ENCODE data around the gene DOK6.

The DOK6 gene

GRCh38 chr18:69697069-69697468 lies 296.4 kb downstream of the DOK6 start:
- H3K4me3 ChIP-seq (ENCODE audit: low read depth, low read length) = no peak overlapping the region
- TF ChIP-seq, protein P1, sequence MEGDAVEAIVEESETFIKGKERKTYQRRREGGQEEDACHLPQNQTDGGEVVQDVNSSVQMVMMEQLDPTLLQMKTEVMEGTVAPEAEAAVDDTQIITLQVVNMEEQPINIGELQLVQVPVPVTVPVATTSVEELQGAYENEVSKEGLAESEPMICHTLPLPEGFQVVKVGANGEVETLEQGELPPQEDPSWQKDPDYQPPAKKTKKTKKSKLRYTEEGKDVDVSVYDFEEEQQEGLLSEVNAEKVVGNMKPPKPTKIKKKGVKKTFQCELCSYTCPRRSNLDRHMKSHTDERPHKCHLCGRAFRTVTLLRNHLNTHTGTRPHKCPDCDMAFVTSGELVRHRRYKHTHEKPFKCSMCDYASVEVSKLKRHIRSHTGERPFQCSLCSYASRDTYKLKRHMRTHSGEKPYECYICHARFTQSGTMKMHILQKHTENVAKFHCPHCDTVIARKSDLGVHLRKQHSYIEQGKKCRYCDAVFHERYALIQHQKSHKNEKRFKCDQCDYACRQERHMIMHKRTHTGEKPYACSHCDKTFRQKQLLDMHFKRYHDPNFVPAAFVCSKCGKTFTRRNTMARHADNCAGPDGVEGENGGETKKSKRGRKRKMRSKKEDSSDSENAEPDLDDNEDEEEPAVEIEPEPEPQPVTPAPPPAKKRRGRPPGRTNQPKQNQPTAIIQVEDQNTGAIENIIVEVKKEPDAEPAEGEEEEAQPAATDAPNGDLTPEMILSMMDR (IDR thresholded peaks at IDR 0.05; ENCODE audit: borderline replicate concordance, insufficient read depth, low read depth, low read length) = no peak

DNA sequence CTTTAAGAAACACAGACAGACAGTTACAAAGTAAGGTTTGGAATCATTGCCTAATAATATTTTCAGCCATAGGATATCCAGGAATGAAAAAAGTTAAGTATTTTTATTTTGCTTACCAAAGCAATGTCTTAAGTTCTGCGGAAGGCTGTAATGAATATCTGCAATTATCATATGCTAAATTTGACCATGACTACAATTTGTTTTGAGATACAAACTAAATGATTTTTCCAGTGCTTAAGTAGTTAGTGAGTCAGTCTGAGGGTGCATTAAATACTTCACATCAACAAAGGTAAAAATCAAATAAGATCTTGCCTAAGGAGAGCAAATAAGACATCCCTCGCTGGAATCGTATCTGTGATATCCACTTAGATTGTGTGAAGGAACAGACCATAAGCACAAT lies 297.0 kb downstream of the DOK6 start:
- H3K4me3 ChIP-seq (ENCODE audit: low read depth, low read length) = no peak overlapping the region
- TF ChIP-seq, protein P1 (IDR thresholded peaks at IDR 0.05; ENCODE audit: borderline replicate concordance, insufficient read depth, low read depth, low read length) = no peak

DNA sequence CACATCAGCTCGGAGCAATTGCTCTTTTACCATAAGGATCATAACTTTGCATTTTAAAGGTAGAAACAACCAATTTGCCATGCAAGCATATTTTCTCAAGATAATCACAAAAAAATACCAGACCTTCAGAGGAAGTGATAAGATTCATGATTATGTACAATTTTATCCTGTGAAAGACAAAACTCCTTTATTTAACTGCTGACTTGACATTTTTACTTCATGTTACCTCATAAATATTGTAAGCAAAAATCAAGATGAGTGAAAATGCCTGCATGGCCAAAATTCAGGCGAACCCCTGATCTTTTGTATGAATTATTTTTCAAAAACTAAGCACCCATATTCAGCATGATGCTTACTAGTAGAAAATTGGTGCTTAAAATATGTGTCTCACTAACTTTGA lies 300.6 kb downstream of the DOK6 start:
- TF ChIP-seq, protein P1 (IDR thresholded peaks at IDR 0.05; ENCODE audit: borderline replicate concordance, insufficient read depth, low read depth, low read length) = no peak
- no peak overlapping the region for H3K4me3 ChIP-seq (ENCODE audit: low read depth, low read length)

GRCh38 chr18:69703461-69703860 lies 302.8 kb downstream of the DOK6 start:
- no peak overlapping the region for H3K4me3 ChIP-seq (ENCODE audit: low read depth, low read length)
- TF ChIP-seq, protein P1 (IDR thresholded peaks at IDR 0.05; ENCODE audit: borderline replicate concordance, insufficient read depth, low read depth, low read length) = no peak

DNA sequence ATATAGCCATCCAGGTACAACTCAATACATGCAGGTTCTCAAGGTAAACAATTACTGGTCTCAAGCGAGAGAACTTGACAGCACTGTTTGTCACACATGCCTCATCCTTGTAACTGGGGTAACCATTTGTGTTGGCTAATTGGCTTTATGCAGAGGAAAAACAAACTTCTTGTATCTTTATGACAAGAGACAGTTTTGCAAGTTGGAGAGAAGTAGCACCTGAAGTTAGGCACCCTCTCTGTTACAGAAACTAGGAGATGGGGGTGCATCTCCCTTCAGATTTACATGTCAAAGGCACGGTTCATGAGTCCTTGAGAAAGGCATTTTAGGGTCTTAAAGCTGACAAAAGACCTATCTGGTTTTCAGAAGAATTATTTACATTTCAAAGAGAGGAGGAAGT lies 305.3 kb downstream of the DOK6 start:
- TF ChIP-seq, protein P1 (IDR thresholded peaks at IDR 0.05; ENCODE audit: borderline replicate concordance, insufficient read depth, low read depth, low read length) = no peak
- H3K4me3 ChIP-seq (ENCODE audit: low read depth, low read length) = no peak overlapping the region

DNA sequence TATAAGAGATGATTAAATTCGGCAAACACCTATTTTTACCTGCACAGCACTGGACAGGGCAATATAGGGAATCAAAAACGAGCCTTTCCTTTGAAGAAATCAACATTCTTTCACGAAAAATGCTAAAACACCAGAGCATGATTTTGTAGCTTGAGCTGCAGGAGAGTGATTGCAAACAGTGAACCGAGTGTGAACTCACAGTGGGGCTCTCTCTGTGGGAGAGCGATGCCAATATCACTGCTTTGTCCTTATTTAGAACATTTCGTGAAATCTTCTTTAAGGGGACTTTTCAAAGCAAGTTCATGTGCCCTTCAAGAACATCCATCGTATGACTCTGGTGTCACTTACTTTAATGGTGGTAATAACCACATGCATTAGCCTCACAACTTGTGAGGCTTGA lies 308.2 kb downstream of the DOK6 start:
- TF ChIP-seq, protein P1 (IDR thresholded peaks at IDR 0.05; ENCODE audit: borderline replicate concordance, insufficient read depth, low read depth, low read length) = no peak
- H3K4me3 ChIP-seq (ENCODE audit: low read depth, low read length) = no peak overlapping the region

GRCh38 chr18:69715191-69715795 lies 314.6 kb downstream of the DOK6 start:
- no peak overlapping the region for H3K4me3 ChIP-seq (ENCODE audit: low read depth, low read length)
- TF ChIP-seq, protein P1 (IDR thresholded peaks at IDR 0.05; ENCODE audit: borderline replicate concordance, insufficient read depth, low read depth, low read length) = no peak

Data from GM12875 (cell line).